Measurements from ENCODE around the gene PNLIP.

- TF ChIP-seq, protein P1, sequence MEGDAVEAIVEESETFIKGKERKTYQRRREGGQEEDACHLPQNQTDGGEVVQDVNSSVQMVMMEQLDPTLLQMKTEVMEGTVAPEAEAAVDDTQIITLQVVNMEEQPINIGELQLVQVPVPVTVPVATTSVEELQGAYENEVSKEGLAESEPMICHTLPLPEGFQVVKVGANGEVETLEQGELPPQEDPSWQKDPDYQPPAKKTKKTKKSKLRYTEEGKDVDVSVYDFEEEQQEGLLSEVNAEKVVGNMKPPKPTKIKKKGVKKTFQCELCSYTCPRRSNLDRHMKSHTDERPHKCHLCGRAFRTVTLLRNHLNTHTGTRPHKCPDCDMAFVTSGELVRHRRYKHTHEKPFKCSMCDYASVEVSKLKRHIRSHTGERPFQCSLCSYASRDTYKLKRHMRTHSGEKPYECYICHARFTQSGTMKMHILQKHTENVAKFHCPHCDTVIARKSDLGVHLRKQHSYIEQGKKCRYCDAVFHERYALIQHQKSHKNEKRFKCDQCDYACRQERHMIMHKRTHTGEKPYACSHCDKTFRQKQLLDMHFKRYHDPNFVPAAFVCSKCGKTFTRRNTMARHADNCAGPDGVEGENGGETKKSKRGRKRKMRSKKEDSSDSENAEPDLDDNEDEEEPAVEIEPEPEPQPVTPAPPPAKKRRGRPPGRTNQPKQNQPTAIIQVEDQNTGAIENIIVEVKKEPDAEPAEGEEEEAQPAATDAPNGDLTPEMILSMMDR (IDR thresholded peaks at IDR 0.05), result no peak
- TF ChIP-seq POLR2A (IDR thresholded peaks at IDR 0.05), result no peak
Measured at GRCh38 chr10:116589926-116590325, 44.2 kb downstream of the PNLIP start.
